BE2C (cell line): ENCODE measurements around the gene EPS8L2.

Experiments
- DNase-seq: peaks from one replicate; pipeline ENCODE4 v3.0.0-alpha.2; 2020
- H3K27me3 ChIP-seq: fragments of 250-450 bp; sonication (Bioruptor Pico); 2 replicates; pipeline ENCODE4 v1.5.1; 2020; ENCODE audit warnings: mild to moderate bottlenecking
- H3K36me3 ChIP-seq: fragments of 250-450 bp; sonication (Bioruptor Pico); 2 replicates; pipeline ENCODE4 v1.5.1; 2020; ENCODE audit warnings: mild to moderate bottlenecking
- H3K4me1 ChIP-seq: fragments of 250-450 bp; sonication (Bioruptor Pico); 2 replicates; pipeline ENCODE4 v1.5.1; 2020
- H3K4me3 ChIP-seq: 2 replicates; pipeline ENCODE4 v1.5.1; 2011; ENCODE audit warnings: low read depth, low read length
- H3K9me3 ChIP-seq: fragments of 250-450 bp; sonication (Bioruptor Pico); 2 replicates; pipeline ENCODE4 v1.5.1; 2020
- TF ChIP-seq, protein P1 (sequence below): IDR thresholded peaks from 2 replicates; pipeline ENCODE4 v1.5.1; 2012; ENCODE audit warnings: mild to moderate bottlenecking, low read depth, low read length

Gene EPS8L2

DNA sequence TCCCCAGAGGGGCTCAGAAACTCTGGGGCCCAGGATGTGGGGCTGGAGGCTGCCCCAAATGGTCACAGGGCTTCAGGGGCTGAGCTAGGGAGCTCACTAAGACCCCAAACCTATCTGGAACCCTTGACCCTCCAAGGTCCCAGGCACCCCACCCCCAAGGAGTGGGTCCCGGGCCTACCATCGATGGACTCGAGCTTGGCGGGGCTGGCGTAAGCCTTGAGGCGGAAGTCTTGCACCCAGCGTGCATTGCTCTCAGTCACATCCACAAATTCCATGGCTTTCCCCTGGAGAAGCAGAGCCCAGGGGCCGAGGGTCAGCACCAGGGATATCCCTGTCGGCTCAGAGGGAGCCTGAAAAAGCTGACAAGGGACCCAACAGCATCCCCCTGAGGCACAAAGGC lies 67.8 kb downstream of the EPS8L2 start:
- TF ChIP-seq, protein P1, sequence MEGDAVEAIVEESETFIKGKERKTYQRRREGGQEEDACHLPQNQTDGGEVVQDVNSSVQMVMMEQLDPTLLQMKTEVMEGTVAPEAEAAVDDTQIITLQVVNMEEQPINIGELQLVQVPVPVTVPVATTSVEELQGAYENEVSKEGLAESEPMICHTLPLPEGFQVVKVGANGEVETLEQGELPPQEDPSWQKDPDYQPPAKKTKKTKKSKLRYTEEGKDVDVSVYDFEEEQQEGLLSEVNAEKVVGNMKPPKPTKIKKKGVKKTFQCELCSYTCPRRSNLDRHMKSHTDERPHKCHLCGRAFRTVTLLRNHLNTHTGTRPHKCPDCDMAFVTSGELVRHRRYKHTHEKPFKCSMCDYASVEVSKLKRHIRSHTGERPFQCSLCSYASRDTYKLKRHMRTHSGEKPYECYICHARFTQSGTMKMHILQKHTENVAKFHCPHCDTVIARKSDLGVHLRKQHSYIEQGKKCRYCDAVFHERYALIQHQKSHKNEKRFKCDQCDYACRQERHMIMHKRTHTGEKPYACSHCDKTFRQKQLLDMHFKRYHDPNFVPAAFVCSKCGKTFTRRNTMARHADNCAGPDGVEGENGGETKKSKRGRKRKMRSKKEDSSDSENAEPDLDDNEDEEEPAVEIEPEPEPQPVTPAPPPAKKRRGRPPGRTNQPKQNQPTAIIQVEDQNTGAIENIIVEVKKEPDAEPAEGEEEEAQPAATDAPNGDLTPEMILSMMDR = no peak
- H3K4me1 ChIP-seq = no peaks in the 10 kb centered on the region
- no peak for DNase-seq
- no peaks in the 10 kb centered on the region for H3K9me3 ChIP-seq
- H3K4me3 ChIP-seq = no peak overlapping the region
- no peaks in the 10 kb centered on the region for H3K27me3 ChIP-seq
- peaks cover 21% of the 10 kb centered on the region for H3K36me3 ChIP-seq

DNA sequence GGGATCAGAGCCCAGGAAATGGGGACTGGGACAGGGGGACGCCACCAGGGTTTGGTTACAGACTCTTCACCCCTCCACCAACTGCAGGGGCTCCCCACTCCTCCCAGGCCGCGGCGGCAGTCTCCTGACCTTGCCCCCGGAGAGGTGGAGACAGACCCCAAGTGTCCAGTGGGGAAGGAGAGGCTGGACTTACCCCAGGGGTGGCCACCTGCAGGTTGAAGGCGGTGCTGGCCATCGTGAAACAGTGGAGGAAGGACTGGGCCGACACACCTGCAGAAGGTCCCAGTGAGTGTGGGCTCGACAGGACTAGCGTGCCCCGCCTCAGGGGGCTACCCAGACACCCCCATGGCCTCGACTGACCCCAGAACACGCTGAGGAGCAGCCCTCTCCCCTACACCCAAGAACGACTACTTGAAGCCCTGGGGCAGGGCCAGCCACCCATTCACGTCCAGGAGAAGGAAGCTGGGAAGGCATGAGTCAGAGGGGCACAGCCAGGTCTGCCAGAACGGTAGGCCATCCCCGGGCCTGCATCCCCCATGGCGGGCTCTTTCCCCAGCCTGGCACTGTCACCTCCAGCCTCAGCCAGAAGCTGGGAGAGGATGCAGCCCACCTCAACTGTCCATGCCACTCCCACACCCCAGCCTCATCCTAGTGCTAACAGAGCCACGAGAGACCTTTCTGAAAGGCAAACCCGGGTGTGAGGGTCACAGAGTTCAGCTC lies 69.0 kb downstream of the EPS8L2 start:
- no peaks in the 10 kb centered on the region for H3K4me1 ChIP-seq
- DNase-seq = no peak
- H3K27me3 ChIP-seq = no peaks in the 10 kb centered on the region
- TF ChIP-seq, protein P1 = no peak
- no peaks in the 10 kb centered on the region for H3K9me3 ChIP-seq
- H3K4me3 ChIP-seq = no peak overlapping the region
- H3K36me3 ChIP-seq = peaks cover 18% of the 10 kb centered on the region

DNA sequence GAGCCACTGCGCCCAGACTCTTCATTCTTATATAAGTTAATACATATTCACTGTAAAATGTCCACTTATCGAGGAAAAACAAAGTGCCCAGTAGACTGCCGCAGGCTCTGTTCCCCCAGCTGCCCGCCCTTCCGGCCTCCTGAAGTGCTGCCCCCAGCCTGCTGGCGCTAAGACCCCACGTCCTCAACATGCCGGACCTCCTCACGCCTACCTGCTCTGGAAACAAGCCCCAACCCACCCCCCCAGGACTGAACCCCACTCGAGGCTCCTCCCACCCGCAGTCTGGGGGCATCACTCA lies 70.2 kb downstream of the EPS8L2 start:
- Histone ChIP-seq H3K4me1 (no peaks in the 10 kb centered on the region), H3K36me3 (peaks cover 8% of the 10 kb centered on the region), H3K4me3 (peak overlapping the region; percentile 67), H3K9me3 (no peaks in the 10 kb centered on the region), H3K27me3 (no peaks in the 10 kb centered on the region)
- DNase-seq = no peak
- TF ChIP-seq, protein P1 = no peak

DNA sequence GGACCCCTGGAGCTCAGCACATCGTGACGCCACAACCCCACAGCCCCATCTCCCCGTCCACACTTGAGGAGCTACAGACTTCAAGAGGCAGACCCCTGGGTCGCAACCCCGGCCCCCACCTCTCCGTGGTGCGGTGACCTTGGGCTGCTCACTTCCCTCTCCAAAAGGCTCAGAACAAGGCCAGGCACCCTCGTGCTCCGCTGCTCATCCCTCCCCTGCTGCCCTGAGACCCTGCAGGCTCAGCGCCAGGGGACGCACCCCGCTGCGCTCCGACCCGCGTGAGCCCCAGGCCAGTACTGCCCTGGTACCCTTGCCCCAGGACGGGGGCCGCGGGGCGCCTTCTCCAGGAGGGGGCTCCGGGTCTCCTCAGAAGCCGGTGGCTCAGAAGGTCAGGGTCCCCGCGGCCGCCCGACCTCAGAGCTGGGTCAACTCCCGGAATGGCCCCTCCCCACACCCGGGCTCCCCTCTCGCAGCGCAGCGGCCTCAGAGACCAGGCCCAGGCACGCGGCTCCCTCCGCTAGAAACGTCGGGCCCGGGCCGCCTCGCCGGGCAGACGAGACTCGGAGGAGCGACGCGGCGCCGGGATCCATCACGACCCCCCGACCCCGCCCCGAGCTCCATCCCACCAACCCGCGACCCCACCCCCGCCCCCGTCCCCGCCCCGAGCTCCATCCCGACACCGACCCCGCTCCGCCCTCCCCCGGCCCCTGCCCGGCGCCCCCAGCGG lies 70.7 kb downstream of the EPS8L2 start:
- TF ChIP-seq, protein P1 = no peak
- no peaks in the 10 kb centered on the region for H3K4me1 ChIP-seq
- H3K4me3 ChIP-seq = peak overlapping the region; percentile 67
- peaks cover 3% of the 10 kb centered on the region for H3K36me3 ChIP-seq
- H3K27me3 ChIP-seq = no peaks in the 10 kb centered on the region
- H3K9me3 ChIP-seq = no peaks in the 10 kb centered on the region
- DNase-seq = peak; percentile 61
